WTC11 (cell line): ENCODE data around the gene TMSB15A. TPM values are rescaled to one million over a fixed set of nuclear protein-coding genes. Genes with fewer than 3 reads are reported as not detected.

Experiments used
- ATAC-seq: fragments of 200-7000 bp; cut with Tn5 transposase; 2 replicates; pipeline ENCODE4 v1.10.0; 2021; ENCODE audit warnings: mild to moderate bottlenecking, moderate library complexity
- Bru-seq: library from RNA; stranded (reverse); fragments of 400-500 nt; gene quantifications from one replicate; lab custom pipeline; 2021; lab: Mats Ljungman, UMichigan
- CTCF ChIA-PET: fragments of 300-600 bp; sonication (Branson Sonifier 250); formaldehyde crosslinking; loops from one replicate; lab custom pipeline; 2021; ENCODE audit warnings: antibody characterized with exemption; lab: Charles Lee
- POLR2A ChIA-PET: fragments of 350-600 bp; sonication (Branson Sonifier 250); formaldehyde crosslinking; loops from one replicate; lab custom pipeline; 2021; ENCODE audit warnings: antibody characterized with exemption; lab: Charles Lee
- DNase-seq: peaks from one replicate; pipeline ENCODE4 v3.0.0; 2021; ENCODE audit warnings: low spot score
- H3K27ac Mint-ChIP-seq: 2 replicates; pipeline ENCODE4 v1.8.0; 2021; ENCODE audit warnings: mixed read lengths
- H3K27me3 Mint-ChIP-seq: 2 replicates; pipeline ENCODE4 v1.8.0; 2021; ENCODE audit warnings: low read depth, mild to moderate bottlenecking, moderate library complexity, mixed read lengths
- H3K36me3 Mint-ChIP-seq: 2 replicates; pipeline ENCODE4 v1.8.0; 2021; ENCODE audit warnings: mixed read lengths
- H3K4me1 Mint-ChIP-seq: 2 replicates; pipeline ENCODE4 v1.8.0; 2022; ENCODE audit warnings: mixed read lengths
- H3K4me3 Mint-ChIP-seq: 2 replicates; pipeline ENCODE4 v1.8.0; 2021; ENCODE audit warnings: mild to moderate bottlenecking, moderate library complexity, mixed read lengths
- H3K9me3 Mint-ChIP-seq: 2 replicates; pipeline ENCODE4 v1.8.0; 2021; ENCODE audit warnings: mixed read lengths
- HMGA2 ChIP-seq: fragments of 250-450 bp; sonication (Bioruptor Pico); IDR thresholded peaks from 2 replicates; pipeline ENCODE4 v1.4.0; 2021; ENCODE audit warnings: mild to moderate bottlenecking, moderate library complexity
- JAZF1 ChIP-seq: fragments of 250-450 bp; sonication (Bioruptor Pico); IDR thresholded peaks from 2 replicates; pipeline ENCODE4 v1.9.0; 2021; ENCODE audit warnings: moderate library complexity, mild to moderate bottlenecking, inconsistent platforms
- KAT7 ChIP-seq: sonication (generic); formaldehyde crosslinking; IDR thresholded peaks from 2 replicates; pipeline ENCODE4 v1.8.1; 2023; ENCODE audit warnings: missing genetic modification reagents, mild to moderate bottlenecking, borderline replicate concordance
- NR2C2 ChIP-seq: sonication (generic); formaldehyde crosslinking; IDR thresholded peaks from 2 replicates; pipeline ENCODE4 v1.8.0; 2022; ENCODE audit warnings: mild to moderate bottlenecking, missing genetic modification reagents
- RORB ChIP-seq: fragments of 250-450 bp; sonication (Bioruptor Pico); IDR thresholded peaks from 2 replicates; pipeline ENCODE4 v1.9.0; 2021; ENCODE audit warnings: mild to moderate bottlenecking
- SP1 ChIP-seq: sonication (generic); formaldehyde crosslinking; conservative IDR thresholded peaks from 2 replicates; pipeline ENCODE4 v1.8.1; 2022; ENCODE audit warnings: missing genetic modification reagents
- ZBTB21 ChIP-seq: sonication (generic); formaldehyde crosslinking; IDR thresholded peaks from 2 replicates; pipeline ENCODE4 v1.8.1; 2023; ENCODE audit warnings: mild to moderate bottlenecking, missing genetic modification reagents, borderline replicate concordance
- ZNF232 ChIP-seq: sonication (generic); formaldehyde crosslinking; IDR thresholded peaks from 2 replicates; pipeline ENCODE4 v1.8.0; 2022; ENCODE audit warnings: mild to moderate bottlenecking, missing genetic modification reagents
- ZNF396 ChIP-seq: fragments of 250-450 bp; sonication (Bioruptor Pico); IDR thresholded peaks from 2 replicates; pipeline ENCODE4 v1.8.0; 2021; ENCODE audit warnings: mild to moderate bottlenecking, moderate library complexity, borderline replicate concordance
- ZNF416 ChIP-seq: fragments of 250-450 bp; sonication (Bioruptor Pico); IDR thresholded peaks from 2 replicates; pipeline ENCODE4 v1.9.0; 2021; ENCODE audit warnings: mild to moderate bottlenecking, inconsistent platforms
- long read RNA-seq, 3 experiments: library from RNA in 1 of 3; library from capped mRNA in 1 of 3; library from polyadenylated mRNA in 1 of 3; unstranded in 2 of 3; stranded (forward) in 1 of 3; transcript quantifications; one replicate each; pipeline ENCODE4 v2.0.0, GENCODE V29; 2021
- total RNA-seq: library from RNA; stranded (reverse); gene quantifications from 3 replicates; pipeline ENCODE4 v1.2.3, GENCODE V29; 2021
- TF ChIP-seq, protein P1 (sequence below): sonication (generic); formaldehyde crosslinking; IDR thresholded peaks from 2 replicates; pipeline ENCODE4 v1.8.1; 2022; ENCODE audit warnings: mild to moderate bottlenecking, moderate library complexity, missing genetic modification reagents
- TF ChIP-seq, protein P2 (sequence below): sonication (generic); formaldehyde crosslinking; IDR thresholded peaks from 2 replicates; pipeline ENCODE4 v1.8.0; 2022; ENCODE audit warnings: mild to moderate bottlenecking, missing genetic modification reagents
- TF ChIP-seq, protein P3 (sequence below): sonication (generic); formaldehyde crosslinking; IDR thresholded peaks from 2 replicates; pipeline ENCODE4 v1.8.1; 2022; ENCODE audit warnings: low read depth, missing genetic modification reagents, borderline replicate concordance
- TF ChIP-seq, protein P4 (sequence below): sonication (generic); formaldehyde crosslinking; IDR thresholded peaks from 2 replicates; pipeline ENCODE4 v1.8.1; 2023; ENCODE audit warnings: mild to moderate bottlenecking, moderate library complexity, missing genetic modification reagents
- TF ChIP-seq, protein P5 (sequence below): sonication (generic); formaldehyde crosslinking; IDR thresholded peaks from 2 replicates; pipeline ENCODE4 v1.8.1; 2023; ENCODE audit warnings: mild to moderate bottlenecking, missing genetic modification reagents, moderate library complexity
- TF ChIP-seq, protein P6 (sequence below): sonication (generic); formaldehyde crosslinking; IDR thresholded peaks from 2 replicates; pipeline ENCODE4 v1.8.0; 2022; ENCODE audit warnings: mild to moderate bottlenecking, missing genetic modification reagents

TMSB15A gene
- total RNA-seq (30.3 to 56.0 TPM (median 49.4 TPM) in 3 replicates), Bru-seq, nascent RNA (percentile 83 among the genes with signal in this experiment)
- long read RNA-seq, experiment 1, transcript TMSB15A-201 (3 exons, 685 nt): major isoform, 45 of 46 reads
- long read RNA-seq, experiment 1, partial matches to known transcripts: 1 of 46 reads
- long read RNA-seq, experiment 1, other reads (novel, unspliced or antisense): 0 of 46 reads
- long read RNA-seq, experiment 2, transcript TMSB15A-201 (3 exons, 685 nt): major isoform, 68 of 78 reads
- long read RNA-seq, experiment 2, partial matches to known transcripts: 10 of 78 reads
- long read RNA-seq, experiment 2, other reads (novel, unspliced or antisense): 0 of 78 reads
- long read RNA-seq, experiment 3, partial matches to known transcripts: 1 of 1 reads
- long read RNA-seq, experiment 3, other reads (novel, unspliced or antisense): 0 of 1 reads

DNA sequence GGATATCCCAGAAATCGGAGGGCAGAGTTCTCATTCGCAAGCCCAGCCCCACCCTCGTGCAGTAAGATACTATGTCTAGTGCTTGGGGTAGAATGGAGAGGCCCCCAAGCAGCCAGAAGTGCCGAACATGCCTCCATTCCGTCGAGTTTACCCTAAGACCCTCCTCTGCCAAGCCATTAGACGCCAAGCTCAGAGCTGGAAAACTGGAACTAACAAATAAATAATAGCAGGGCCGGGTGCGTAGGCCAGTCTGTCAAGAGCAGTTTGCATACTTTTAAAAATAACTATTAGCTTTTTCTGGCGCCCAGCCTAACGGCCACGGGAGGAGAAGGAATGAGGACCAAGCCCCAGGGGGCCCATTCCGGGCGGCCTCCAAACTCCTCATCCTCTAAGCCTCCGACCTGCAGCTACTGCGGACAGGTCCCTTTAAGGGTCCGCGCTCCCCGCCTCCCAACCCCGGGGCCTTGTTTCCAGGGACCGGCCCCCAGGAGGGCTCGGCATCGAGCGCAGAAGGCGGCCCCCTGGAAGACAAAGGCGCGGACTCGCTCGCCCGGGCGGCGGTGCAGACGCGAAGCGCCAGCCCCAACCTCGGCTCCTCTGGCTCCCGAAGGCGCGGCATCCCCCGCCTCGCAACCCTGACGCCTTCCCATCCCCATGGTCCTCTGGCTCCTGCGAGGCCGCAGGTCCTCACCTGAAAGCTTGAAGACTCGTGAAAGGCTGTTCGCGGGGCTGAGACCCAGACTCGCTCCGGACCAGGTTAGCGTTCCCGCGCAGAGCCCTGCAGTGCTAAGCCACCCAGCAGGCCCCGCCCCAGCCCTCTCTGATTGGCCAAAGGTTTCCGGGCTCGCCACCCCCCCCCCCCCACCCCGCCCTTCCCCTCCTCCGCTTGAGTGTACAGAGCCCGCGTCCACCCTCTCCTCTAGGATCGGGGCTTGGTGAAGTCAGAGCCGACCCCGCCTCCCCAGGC lies at the start of gene TMSB15A:
TSS of gene TMSB15A (minus strand) at position 765 of the 967 bp plus-strand sequence.
- CTCF ChIA-PET: interaction anchor here (2.3 kb wide), 1 partner anchor 435 kb away, joined by 4 read pairs; no protein-coding TSS in a partner anchor
- Mint-ChIP-seq H3K4me1 (peaks cover 3% of the 10 kb centered on the region; the same call in 1 of the 2 replicates), H3K9me3 (no peaks in the 10 kb centered on the region), H3K27ac (peak within 1 kb of the TSS; percentile 65; the same call in 1 of the 2 replicates), H3K4me3 (peak within 1 kb of the TSS; percentile 85), H3K36me3 (peaks cover 17% of the 10 kb centered on the region), H3K27me3 (peaks cover 32% of the 10 kb centered on the region)
- DNase-seq: peak; percentile 77
- POLR2A ChIA-PET: no interaction called here
- TF ChIP-seq KAT7 (no peak), HMGA2 (CRISPR knock-in tag) (no peak), RORB (CRISPR knock-in tag) (no peak), SP1 (peak; percentile 16; the same call in 1 of the 2 replicates), ZNF232 (CRISPR knock-in tag) (0 out of 2 replicates have a peak, but pooled peaks have one; percentile 31), NR2C2 (CRISPR knock-in tag) (no peak)
- TF ChIP-seq, protein P1, sequence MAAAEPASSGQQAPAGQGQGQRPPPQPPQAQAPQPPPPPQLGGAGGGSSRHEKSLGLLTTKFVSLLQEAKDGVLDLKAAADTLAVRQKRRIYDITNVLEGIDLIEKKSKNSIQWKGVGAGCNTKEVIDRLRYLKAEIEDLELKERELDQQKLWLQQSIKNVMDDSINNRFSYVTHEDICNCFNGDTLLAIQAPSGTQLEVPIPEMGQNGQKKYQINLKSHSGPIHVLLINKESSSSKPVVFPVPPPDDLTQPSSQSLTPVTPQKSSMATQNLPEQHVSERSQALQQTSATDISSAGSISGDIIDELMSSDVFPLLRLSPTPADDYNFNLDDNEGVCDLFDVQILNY (CRISPR knock-in tag): 0 out of 2 replicates have a peak, but pooled peaks have one; percentile 28
- TF ChIP-seq, protein P2, sequence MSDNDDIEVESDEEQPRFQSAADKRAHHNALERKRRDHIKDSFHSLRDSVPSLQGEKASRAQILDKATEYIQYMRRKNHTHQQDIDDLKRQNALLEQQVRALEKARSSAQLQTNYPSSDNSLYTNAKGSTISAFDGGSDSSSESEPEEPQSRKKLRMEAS (CRISPR knock-in tag): peak; percentile 59; the same call in 1 of the 2 replicates
- TF ChIP-seq, protein P3, sequence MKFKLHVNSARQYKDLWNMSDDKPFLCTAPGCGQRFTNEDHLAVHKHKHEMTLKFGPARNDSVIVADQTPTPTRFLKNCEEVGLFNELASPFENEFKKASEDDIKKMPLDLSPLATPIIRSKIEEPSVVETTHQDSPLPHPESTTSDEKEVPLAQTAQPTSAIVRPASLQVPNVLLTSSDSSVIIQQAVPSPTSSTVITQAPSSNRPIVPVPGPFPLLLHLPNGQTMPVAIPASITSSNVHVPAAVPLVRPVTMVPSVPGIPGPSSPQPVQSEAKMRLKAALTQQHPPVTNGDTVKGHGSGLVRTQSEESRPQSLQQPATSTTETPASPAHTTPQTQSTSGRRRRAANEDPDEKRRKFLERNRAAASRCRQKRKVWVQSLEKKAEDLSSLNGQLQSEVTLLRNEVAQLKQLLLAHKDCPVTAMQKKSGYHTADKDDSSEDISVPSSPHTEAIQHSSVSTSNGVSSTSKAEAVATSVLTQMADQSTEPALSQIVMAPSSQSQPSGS (CRISPR knock-in tag): no peak
- ATAC-seq: peak; percentile 95

DNA sequence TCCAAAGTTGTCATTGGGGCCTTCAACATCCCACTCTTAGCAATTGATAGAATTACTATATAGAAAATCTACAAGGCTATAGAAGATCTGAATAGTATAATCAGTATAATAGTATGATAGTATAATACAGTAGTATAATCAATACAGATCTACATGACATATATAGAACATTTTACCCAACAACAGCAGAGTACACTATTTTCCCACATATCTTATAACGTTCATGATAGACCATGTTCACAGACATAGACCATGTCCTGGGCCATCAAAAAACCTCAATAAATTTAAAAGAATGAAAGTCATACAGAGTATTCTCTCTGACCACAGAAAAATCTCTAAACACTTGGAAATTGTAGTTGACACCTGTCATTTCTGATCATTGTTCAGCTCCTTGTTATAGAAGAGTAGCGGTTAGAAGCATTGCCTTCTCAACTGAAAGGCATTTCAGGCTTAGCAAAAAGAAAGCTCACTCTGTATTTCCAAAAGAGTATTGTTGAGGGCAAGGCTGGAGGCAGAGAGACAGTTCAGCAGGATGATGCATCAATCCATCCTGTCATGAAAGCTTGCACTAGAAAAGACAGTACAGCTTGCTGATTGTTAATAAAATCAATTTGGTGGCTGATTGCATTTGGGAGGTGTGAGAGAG lies 44.0 kb upstream of the TMSB15A start:
- no peak for DNase-seq
- H3K4me1 Mint-ChIP-seq: no peaks in the 10 kb centered on the region
- CTCF ChIA-PET: no interaction called here
- no peak overlapping the region for H3K27ac Mint-ChIP-seq
- no peaks in the 10 kb centered on the region for H3K36me3 Mint-ChIP-seq
- POLR2A ChIA-PET: no interaction called here
- ATAC-seq: no peak
- H3K9me3 Mint-ChIP-seq: no peaks in the 10 kb centered on the region
- TF ChIP-seq ZBTB21 (CRISPR knock-in tag): no peak
- no peak for TF ChIP-seq ZNF416 (CRISPR knock-in tag)
- no peak for TF ChIP-seq ZNF396 (CRISPR knock-in tag)
- no peak for TF ChIP-seq SP1
- TF ChIP-seq, protein P4, sequence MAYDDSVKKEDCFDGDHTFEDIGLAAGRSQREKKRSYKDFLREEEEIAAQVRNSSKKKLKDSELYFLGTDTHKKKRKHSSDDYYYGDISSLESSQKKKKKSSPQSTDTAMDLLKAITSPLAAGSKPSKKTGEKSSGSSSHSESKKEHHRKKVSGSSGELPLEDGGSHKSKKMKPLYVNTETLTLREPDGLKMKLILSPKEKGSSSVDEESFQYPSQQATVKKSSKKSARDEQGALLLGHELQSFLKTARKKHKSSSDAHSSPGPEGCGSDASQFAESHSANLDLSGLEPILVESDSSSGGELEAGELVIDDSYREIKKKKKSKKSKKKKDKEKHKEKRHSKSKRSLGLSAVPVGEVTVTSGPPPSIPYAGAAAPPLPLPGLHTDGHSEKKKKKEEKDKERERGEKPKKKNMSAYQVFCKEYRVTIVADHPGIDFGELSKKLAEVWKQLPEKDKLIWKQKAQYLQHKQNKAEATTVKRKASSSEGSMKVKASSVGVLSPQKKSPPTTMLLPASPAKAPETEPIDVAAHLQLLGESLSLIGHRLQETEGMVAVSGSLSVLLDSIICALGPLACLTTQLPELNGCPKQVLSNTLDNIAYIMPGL: no peak
- TF ChIP-seq, protein P5, sequence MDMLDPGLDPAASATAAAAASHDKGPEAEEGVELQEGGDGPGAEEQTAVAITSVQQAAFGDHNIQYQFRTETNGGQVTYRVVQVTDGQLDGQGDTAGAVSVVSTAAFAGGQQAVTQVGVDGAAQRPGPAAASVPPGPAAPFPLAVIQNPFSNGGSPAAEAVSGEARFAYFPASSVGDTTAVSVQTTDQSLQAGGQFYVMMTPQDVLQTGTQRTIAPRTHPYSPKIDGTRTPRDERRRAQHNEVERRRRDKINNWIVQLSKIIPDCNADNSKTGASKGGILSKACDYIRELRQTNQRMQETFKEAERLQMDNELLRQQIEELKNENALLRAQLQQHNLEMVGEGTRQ: no peak
- TF ChIP-seq, protein P6, sequence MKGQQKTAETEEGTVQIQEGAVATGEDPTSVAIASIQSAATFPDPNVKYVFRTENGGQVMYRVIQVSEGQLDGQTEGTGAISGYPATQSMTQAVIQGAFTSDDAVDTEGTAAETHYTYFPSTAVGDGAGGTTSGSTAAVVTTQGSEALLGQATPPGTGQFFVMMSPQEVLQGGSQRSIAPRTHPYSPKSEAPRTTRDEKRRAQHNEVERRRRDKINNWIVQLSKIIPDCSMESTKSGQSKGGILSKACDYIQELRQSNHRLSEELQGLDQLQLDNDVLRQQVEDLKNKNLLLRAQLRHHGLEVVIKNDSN (CRISPR knock-in tag): no peak
- no peak for TF ChIP-seq JAZF1 (CRISPR knock-in tag)
- no peak for TF ChIP-seq HMGA2 (CRISPR knock-in tag)
- peaks cover 12% of the 10 kb centered on the region for H3K27me3 Mint-ChIP-seq
- no peak overlapping the region for H3K4me3 Mint-ChIP-seq
